Muscle layer of duodenum (tissue), 2 donors: ENCODE measurements around the gene DDN.

Experiments used
- H3K27ac ChIP-seq: one replicate; pipeline ENCODE4 v1.7.0; 2013; ENCODE audit warnings: mild to moderate bottlenecking, low read length
- H3K27me3 ChIP-seq: one replicate; pipeline ENCODE4 v1.7.0; 2013; ENCODE audit warnings: low read depth, mild to moderate bottlenecking, control low read depth, low read length
- H3K36me3 ChIP-seq, 2 donors: one replicate each; pipeline ENCODE4 v1.7.0; 2013; ENCODE audit warnings: low read length in 2 of 2, control low read depth in 1 of 2, mild to moderate bottlenecking in 1 of 2; ENCODE audit not compliant: insufficient read depth in 2 of 2, control insufficient read depth in 1 of 2
- H3K4me1 ChIP-seq, 2 donors: one replicate each; pipeline ENCODE4 v1.7.0; 2013; ENCODE audit warnings: low read length in 2 of 2, mild to moderate bottlenecking in 2 of 2, control low read depth in 1 of 2, moderate library complexity in 1 of 2; ENCODE audit not compliant: insufficient read depth in 2 of 2, control insufficient read depth in 1 of 2
- H3K4me3 ChIP-seq, 2 donors: one replicate each; pipeline ENCODE4 v1.7.0; 2013; ENCODE audit warnings: low read length in 2 of 2, low read depth in 1 of 2, mild to moderate bottlenecking in 1 of 2
- H3K9me3 ChIP-seq, 2 donors: one replicate each; pipeline ENCODE4 v1.7.0; 2013; ENCODE audit warnings: low read length in 2 of 2, control low read depth in 1 of 2, mild to moderate bottlenecking in 1 of 2; ENCODE audit not compliant: control insufficient read depth in 1 of 2
- donor health status: healthy.

Gene DDN

GRCh38 chr12:48978291-48978740 is 20.9 kb downstream of the DDN start, which contains the start of gene WNT1:
WNT1 (plus strand) TSS chr12:48978322; CDS start chr12:48978651, 329 bp downstream.
- Histone ChIP-seq H3K9me3 (no peaks in the 10 kb centered on the region), H3K36me3 (no peaks in the 10 kb centered on the region), H3K4me3 (peak within 1 kb of the TSS; percentile 49 to 59), H3K4me1 (peaks cover 8 to 41% of the 10 kb centered on the region in 2 donors), H3K27me3 (peaks cover 66% of the 10 kb centered on the region), H3K27ac (no peak within 1 kb of the TSS)

- Histone ChIP-seq H3K27ac (no peak overlapping the region), H3K4me3 (peak overlapping the region in 1 of 2 donors; percentile 59), H3K27me3 (peaks cover 71% of the 10 kb centered on the region), H3K9me3 (no peaks in the 10 kb centered on the region), H3K36me3 (no peaks in the 10 kb centered on the region), H3K4me1 (peaks cover 8 to 41% of the 10 kb centered on the region in 2 donors)
Measured at GRCh38 chr12:48977290-48978281, 21.6 kb downstream of the DDN start.

GRCh38 chr12:48973941-48974673 is 25.1 kb downstream of the DDN start:
- peaks cover 8 to 36% of the 10 kb centered on the region in 2 donors for H3K4me1 ChIP-seq
- peaks cover 73% of the 10 kb centered on the region for H3K27me3 ChIP-seq
- no peak overlapping the region for H3K4me3 ChIP-seq
- H3K27ac ChIP-seq = no peak overlapping the region
- no peaks in the 10 kb centered on the region for H3K9me3 ChIP-seq
- H3K36me3 ChIP-seq = no peaks in the 10 kb centered on the region

- Histone ChIP-seq H3K27ac (no peak overlapping the region), H3K4me1 (peaks cover 5 to 30% of the 10 kb centered on the region in 2 donors), H3K36me3 (no peaks in the 10 kb centered on the region), H3K4me3 (no peak overlapping the region), H3K27me3 (peaks cover 69% of the 10 kb centered on the region), H3K9me3 (no peaks in the 10 kb centered on the region)
Measured at GRCh38 chr12:48973531-48973930, 25.6 kb downstream of the DDN start.

- Histone ChIP-seq H3K4me3 (no peak overlapping the region), H3K27ac (no peak overlapping the region), H3K4me1 (peaks cover 5 to 25% of the 10 kb centered on the region in 2 donors), H3K27me3 (peaks cover 67% of the 10 kb centered on the region), H3K36me3 (no peaks in the 10 kb centered on the region), H3K9me3 (no peaks in the 10 kb centered on the region)
Measured at GRCh38 chr12:48972952-48973483, 26.2 kb downstream of the DDN start.

- peaks cover 61% of the 10 kb centered on the region for H3K27me3 ChIP-seq
Measured at GRCh38 chr12:48972213-48972951, 26.8 kb downstream of the DDN start.

GRCh38 chr12:48970702-48971334 is 28.4 kb downstream of the DDN start:
- no peaks in the 10 kb centered on the region for H3K9me3 ChIP-seq
- H3K27ac ChIP-seq = no peak overlapping the region
- peaks cover 54% of the 10 kb centered on the region for H3K27me3 ChIP-seq
- H3K4me1 ChIP-seq = peaks cover 5 to 21% of the 10 kb centered on the region in 2 donors
- H3K36me3 ChIP-seq = no peaks in the 10 kb centered on the region
- peak overlapping the region; percentile 30 to 48 for H3K4me3 ChIP-seq

More at GRCh38 chr12:48972213-48972951, 26.8 kb downstream of the DDN start:
- peaks cover 5 to 21% of the 10 kb centered on the region in 2 donors for H3K4me1 ChIP-seq
- no peaks in the 10 kb centered on the region for H3K9me3 ChIP-seq
- H3K27ac ChIP-seq = no peak overlapping the region
- H3K36me3 ChIP-seq = no peaks in the 10 kb centered on the region
- H3K4me3 ChIP-seq = no peak overlapping the region

GRCh38 chr12:48969833-48970701 is 29.1 kb downstream of the DDN start:
- H3K9me3 ChIP-seq = no peaks in the 10 kb centered on the region
- H3K36me3 ChIP-seq = no peaks in the 10 kb centered on the region
- no peak overlapping the region for H3K27ac ChIP-seq
- H3K27me3 ChIP-seq = peaks cover 54% of the 10 kb centered on the region
- peaks cover 5 to 21% of the 10 kb centered on the region in 2 donors for H3K4me1 ChIP-seq
- H3K4me3 ChIP-seq = peak overlapping the region; percentile 26 to 40

GRCh38 chr12:48969160-48969771 is 29.9 kb downstream of the DDN start:
- Histone ChIP-seq H3K36me3 (no peaks in the 10 kb centered on the region), H3K4me1 (peaks cover 5 to 21% of the 10 kb centered on the region in 2 donors), H3K27me3 (peaks cover 53% of the 10 kb centered on the region), H3K9me3 (no peaks in the 10 kb centered on the region), H3K4me3 (no peak overlapping the region), H3K27ac (no peak overlapping the region)
